Iris pigment epithelial cell (primary cell): ENCODE data around the gene CA5B.
"Not testable (repeated sequence)": the region's sequence is repeated elsewhere in the genome, so short reads cannot be mapped to it uniquely, and the experiment has no call there.

Experiments
- DNase-seq: peaks from one replicate; pipeline ENCODE4 v3.0.0-alpha.2; 2011; ENCODE audit warnings: low read depth

Gene CA5B

GRCh38 chrX:15748841-15749240 is 10.8 kb downstream of the CA5B start:
- no peak for DNase-seq

GRCh38 chrX:15749642-15750610 is 11.9 kb downstream of the CA5B start:
- DNase-seq = peak; percentile 41

- DNase-seq = no peak
Observed at GRCh38 chrX:15750611-15751154, 12.6 kb downstream of the CA5B start.

- DNase-seq = no peak
Observed at GRCh38 chrX:15751155-15751819, 13.2 kb downstream of the CA5B start.

- no peak for DNase-seq
Observed at GRCh38 chrX:15755091-15755490, 17.0 kb downstream of the CA5B start.

- DNase-seq = no peak
Observed at GRCh38 chrX:15758140-15758539, 20.1 kb downstream of the CA5B start.

- DNase-seq = not testable (repeated sequence)
Observed at GRCh38 chrX:15759886-15760285, 21.8 kb downstream of the CA5B start.

GRCh38 chrX:15761564-15762191 is 23.6 kb downstream of the CA5B start:
- DNase-seq = no peak

- peak; percentile 34 for DNase-seq
Observed at GRCh38 chrX:15769300-15769954, 31.4 kb downstream of the CA5B start.

GRCh38 chrX:15781961-15782699 is 44.1 kb downstream of the CA5B start:
- DNase-seq = no peak

- DNase-seq = no peak
Observed at GRCh38 chrX:15785176-15785750, 47.2 kb downstream of the CA5B start.

- DNase-seq = no peak
Observed at GRCh38 chrX:15786915-15787314, 48.8 kb downstream of the CA5B start.

- DNase-seq = peak; percentile 89
Observed at GRCh38 chrX:15789979-15790768, 52.1 kb downstream of the CA5B start, which contains the start of gene ZRSR2. ZRSR2 (plus strand) TSS chrX:15790484; CDS start chrX:15790496, 12 bp downstream.

- DNase-seq = peak; percentile 17
Observed at GRCh38 chrX:15790769-15791290, 52.8 kb downstream of the CA5B start.

GRCh38 chrX:15797707-15798106 is 59.6 kb downstream of the CA5B start:
- no peak for DNase-seq

GRCh38 chrX:15804563-15804962 is 66.5 kb downstream of the CA5B start:
- no peak for DNase-seq

GRCh38 chrX:15808254-15808653 is 70.2 kb downstream of the CA5B start:
- DNase-seq = no peak

GRCh38 chrX:15812192-15812938 is 74.3 kb downstream of the CA5B start:
- no peak for DNase-seq

- DNase-seq = no peak
Observed at GRCh38 chrX:15813416-15813815, 75.3 kb downstream of the CA5B start.
